K562 (cell line): ENCODE data around the gene PDZK1IP1. TPM values are rescaled to one million over a fixed set of nuclear protein-coding genes. Genes with fewer than 3 reads are reported as not detected.

Experiments
- CCNT2 ChIP-seq: IDR thresholded peaks from 2 replicates; pipeline ENCODE4 v1.6.1; 2011; ENCODE audit warnings: borderline replicate concordance, low read depth, mild to moderate bottlenecking, moderate library complexity, mixed read lengths, low read length; ENCODE audit not compliant: insufficient read length; ENCODE audit errors: extremely low read depth
- CREB1 ChIP-seq, 2 experiments: sonication (generic) in 1 of 2; formaldehyde crosslinking in 1 of 2; IDR thresholded peaks; 2 replicates each; pipeline versions ENCODE4 v1.6.1 to v1.8.0; 2012 to 2022; ENCODE audit warnings: inconsistent platforms in 1 of 2, mild to moderate bottlenecking in 1 of 2, missing genetic modification reagents in 1 of 2, moderate library complexity in 1 of 2
- CXXC5 ChIP-seq: fragments of 250-450 bp; sonication (Bioruptor Pico); IDR thresholded peaks from 2 replicates; pipeline ENCODE4 v1.8.0; 2022; ENCODE audit warnings: inconsistent platforms, mild to moderate bottlenecking, moderate library complexity
- DPF2 ChIP-seq: fragments of 450-650 bp; IDR thresholded peaks from 2 replicates; pipeline ENCODE4 v1.6.1; 2016
- FOXJ3 ChIP-seq: sonication (generic); formaldehyde crosslinking; IDR thresholded peaks from 2 replicates; pipeline ENCODE4 v1.4.0; 2020; ENCODE audit warnings: mild to moderate bottlenecking, missing genetic modification reagents
- FOXM1 ChIP-seq, 2 experiments: fragments of 450-650 bp in 1 of 2; sonication (generic) in 1 of 2; formaldehyde crosslinking in 1 of 2; IDR thresholded peaks; 2 replicates each; pipeline versions ENCODE4 v1.6.1 to v1.9.0; 2017 to 2022; ENCODE audit warnings: low read depth in 2 of 2, mild to moderate bottlenecking in 2 of 2, missing genetic modification reagents in 1 of 2, moderate library complexity in 1 of 2
- KAT7 ChIP-seq: sonication (generic); formaldehyde crosslinking; IDR thresholded peaks from 2 replicates; pipeline ENCODE4 v1.8.0; 2022; ENCODE audit warnings: missing genetic modification reagents, mild to moderate bottlenecking, borderline replicate concordance
- LARP7 ChIP-seq: fragments of 450-650 bp; IDR thresholded peaks from 2 replicates; pipeline ENCODE4 v1.6.1; 2016
- LCOR ChIP-seq: sonication (generic); formaldehyde crosslinking; IDR thresholded peaks from 2 replicates; pipeline ENCODE4 v1.8.0; 2022; ENCODE audit warnings: mild to moderate bottlenecking, missing genetic modification reagents
- LEF1 ChIP-seq: fragments of 450-650 bp; IDR thresholded peaks from 2 replicates; pipeline ENCODE4 v1.6.1; 2016; ENCODE audit warnings: mild to moderate bottlenecking
- NFRKB ChIP-seq: fragments of 450-650 bp; IDR thresholded peaks from 2 replicates; pipeline ENCODE4 v1.6.1; 2016; ENCODE audit warnings: low read depth
- NR4A1 ChIP-seq, 2 experiments: fragments of 250-450 bp in 1 of 2; fragments of 450-650 bp in 1 of 2; sonication (Bioruptor Pico) in 1 of 2; IDR thresholded peaks; 2 replicates each; pipeline versions ENCODE4 v1.4.0 to v1.6.1; 2016 to 2020; ENCODE audit warnings: mild to moderate bottlenecking in 2 of 2, missing compliant biosample characterization in 1 of 2, missing genetic modification characterization in 1 of 2, moderate library complexity in 1 of 2
- PHF21A ChIP-seq: fragments of 450-650 bp; IDR thresholded peaks from 2 replicates; pipeline ENCODE4 v1.6.1; 2017; ENCODE audit warnings: low read depth, borderline replicate concordance
- PURB ChIP-seq: sonication (generic); formaldehyde crosslinking; IDR thresholded peaks from 2 replicates; pipeline ENCODE4 v1.9.0; 2021; ENCODE audit warnings: low read depth, mild to moderate bottlenecking, missing genetic modification reagents
- PYGO2 ChIP-seq: fragments of 450-650 bp; IDR thresholded peaks from 2 replicates; pipeline ENCODE4 v1.6.1; 2016; ENCODE audit warnings: mild to moderate bottlenecking, missing genetic modification characterization, moderate library complexity, missing compliant biosample characterization
- SAP30 ChIP-seq: fragments of 200-600 bp; sonication (generic); IDR thresholded peaks from 2 replicates; pipeline ENCODE4 v1.6.1; 2012; ENCODE audit warnings: borderline replicate concordance, low read depth, mild to moderate bottlenecking, moderate library complexity, low read length, control low read depth, inconsistent platforms; ENCODE audit not compliant: insufficient read depth, poor library complexity, severe bottlenecking
- SMAD4 ChIP-seq: fragments of 250-450 bp; sonication (Bioruptor Pico); conservative IDR thresholded peaks from 2 replicates; pipeline ENCODE4 v1.8.0; 2021; ENCODE audit warnings: inconsistent platforms, mild to moderate bottlenecking, moderate library complexity
- XRCC5 ChIP-seq: fragments of 200-400 bp; formaldehyde crosslinking; IDR thresholded peaks from 2 replicates; pipeline ENCODE4 v1.6.1; 2017; ENCODE audit warnings: low read depth, mild to moderate bottlenecking, low read length
- ZC3H4 ChIP-seq: sonication (generic); formaldehyde crosslinking; IDR thresholded peaks from 2 replicates; pipeline ENCODE4 v1.9.0; 2021; ENCODE audit warnings: missing genetic modification reagents, borderline replicate concordance
- polyA plus RNA-seq, 8 experiments: library from polyadenylated mRNA; depleted of rRNA in 4 of 8; stranded (reverse) in 5 of 8; unstranded in 3 of 8; fragments of >200 nt; fragmentation: Nextera tagmentation in 2 of 8; fragmentation: Illumina TruSeq in 1 of 8; extraction: Ambion mirVana in 2 of 8; extraction: Trizol in 1 of 8; gene quantifications; 2 replicates each; pipeline versions ENCODE4 v1.2.1 to v1.2.3, GENCODE V29; 2011 to 2014; ENCODE audit warnings: inconsistent platforms in 1 of 8, missing spikeins in 1 of 8
- total RNA-seq, 7 experiments: library from RNA; depleted of rRNA in 6 of 7; stranded (reverse); fragments of >200 nt in 6 of 7; fragmentation: Illumina TruSeq in 2 of 7; extraction: Trizol in 2 of 7; gene quantifications; 2 replicates each; pipeline versions ENCODE4 v1.2.1 to v1.2.3, GENCODE V29; 2011 to 2021; ENCODE audit warnings: low replicate concordance in 1 of 7
- TF ChIP-seq, protein P1 (sequence below), 2 experiments: fragments of 450-650 bp; conservative IDR thresholded peaks; 2 replicates each; pipeline ENCODE4 v1.6.1; 2017; ENCODE audit warnings: mild to moderate bottlenecking in 2 of 2, moderate library complexity in 2 of 2
- TF ChIP-seq, protein P2 (sequence below): sonication (generic); formaldehyde crosslinking; IDR thresholded peaks from 2 replicates; pipeline ENCODE4 v1.8.0; 2022; ENCODE audit warnings: missing genetic modification reagents, mild to moderate bottlenecking, moderate library complexity, borderline replicate concordance

The PDZK1IP1 gene
- total and polyA plus RNA-seq, 9 of the 15 experiments (the other 6 are each of a cell fraction or from before 2014, with no cell fraction given): 0.17 to 0.68 (median 0.53) TPM; not detected in 2

DNA sequence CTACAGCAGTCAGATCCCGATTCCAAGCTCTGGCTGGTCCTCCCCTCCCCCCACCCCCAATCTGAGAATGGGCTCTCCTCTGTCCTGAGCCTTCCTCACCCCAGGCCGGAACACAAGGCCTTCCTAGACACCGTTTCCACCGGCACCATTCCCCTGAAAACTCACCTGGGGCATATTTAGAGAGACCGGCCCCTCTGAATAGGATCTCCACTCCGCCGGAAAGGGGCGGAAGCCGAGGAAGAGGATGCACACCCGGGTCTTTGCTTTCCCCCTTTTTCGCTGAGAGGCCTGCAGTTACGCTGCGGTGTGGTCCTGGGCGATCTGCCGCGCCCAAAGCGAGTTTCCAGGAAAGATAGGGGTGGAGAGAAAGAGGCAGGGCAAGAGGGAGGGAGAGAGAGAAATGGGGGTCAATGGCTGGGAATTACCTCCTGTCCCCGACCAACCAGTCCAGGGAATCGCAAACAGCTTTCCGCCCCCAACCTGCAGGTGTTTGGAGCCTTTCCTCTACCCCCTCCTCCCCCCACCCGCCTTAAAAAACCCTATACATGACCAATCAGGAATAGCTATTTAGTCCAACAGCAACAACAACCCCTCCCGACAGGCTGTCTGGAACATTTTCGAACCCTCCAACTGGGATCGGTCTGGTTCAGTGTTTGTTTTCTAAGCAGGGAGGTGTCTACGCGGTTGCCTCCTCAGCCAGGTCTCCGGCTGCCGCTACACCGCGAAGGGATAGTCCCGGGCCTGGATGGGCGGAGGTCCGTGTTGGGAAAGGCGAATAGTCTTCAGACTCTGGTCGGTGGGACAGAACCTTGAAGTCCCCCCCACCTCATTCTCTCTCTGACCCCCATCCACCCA, 39.4 kb upstream of the PDZK1IP1 start (continued):
- TF ChIP-seq NR4A1 (CRISPR knock-in tag; IDR thresholded peaks at IDR 0.05) (no peak), NR4A1 (tag; IDR thresholded peaks at IDR 0.05) (0 out of 2 replicates have a peak, but pooled peaks have one; percentile 22), CCNT2 (peak; percentile 40), SAP30 (peak; percentile 46), CXXC5 (CRISPR knock-in tag) (peak; percentile 63), PHF21A (0 out of 2 replicates have a peak, but pooled peaks have one; percentile 12), DPF2 (peak; percentile 44; the same call in 1 of the 2 replicates), LARP7 (0 out of 2 replicates have a peak, but pooled peaks have one; percentile 15), FOXM1 (IDR thresholded peaks at IDR 0.05; ENCODE audit: low read depth) (0 out of 2 replicates have a peak, but pooled peaks have one; percentile 3), FOXM1 (CRISPR knock-in tag; IDR thresholded peaks at IDR 0.05; ENCODE audit: low read depth) (no peak), PURB (CRISPR knock-in tag) (no peak), SMAD4 (CRISPR knock-in tag) (peak; percentile 66), LEF1 (peak; percentile 46; the same call in 1 of the 2 replicates), NFRKB (peak; percentile 63; the same call in 1 of the 2 replicates), PYGO2 (tag) (0 out of 2 replicates have a peak, but pooled peaks have one; percentile 6), KAT7 (peak; percentile 87; the same call in 1 of the 2 replicates), FOXJ3 (CRISPR knock-in tag) (no peak), ZC3H4 (no peak; the same call in 1 of the 2 replicates), XRCC5 (0 out of 2 replicates have a peak, but pooled peaks have one; percentile 57), CREB1 (IDR thresholded peaks at IDR 0.05) (no peak), CREB1 (CRISPR knock-in tag; IDR thresholded peaks at IDR 0.05) (0 out of 2 replicates have a peak, but pooled peaks have one; percentile 23), LCOR (CRISPR knock-in tag) (peak; percentile 59; the same call in 1 of the 2 replicates)
- TF ChIP-seq, protein P1, sequence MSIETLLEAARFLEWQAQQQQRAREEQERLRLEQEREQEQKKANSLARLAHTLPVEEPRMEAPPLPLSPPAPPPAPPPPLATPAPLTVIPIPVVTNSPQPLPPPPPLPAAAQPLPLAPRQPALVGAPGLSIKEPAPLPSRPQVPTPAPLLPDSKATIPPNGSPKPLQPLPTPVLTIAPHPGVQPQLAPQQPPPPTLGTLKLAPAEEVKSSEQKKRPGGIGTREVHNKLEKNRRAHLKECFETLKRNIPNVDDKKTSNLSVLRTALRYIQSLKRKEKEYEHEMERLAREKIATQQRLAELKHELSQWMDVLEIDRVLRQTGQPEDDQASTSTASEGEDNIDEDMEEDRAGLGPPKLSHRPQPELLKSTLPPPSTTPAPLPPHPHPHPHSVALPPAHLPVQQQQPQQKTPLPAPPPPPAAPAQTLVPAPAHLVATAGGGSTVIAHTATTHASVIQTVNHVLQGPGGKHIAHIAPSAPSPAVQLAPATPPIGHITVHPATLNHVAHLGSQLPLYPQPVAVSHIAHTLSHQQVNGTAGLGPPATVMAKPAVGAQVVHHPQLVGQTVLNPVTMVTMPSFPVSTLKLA (conservative IDR thresholded peaks at IDR 0.05): peak in 1 of 2 experiments; percentile 64; a peak in 3 of 4 replicates
- TF ChIP-seq, protein P2, sequence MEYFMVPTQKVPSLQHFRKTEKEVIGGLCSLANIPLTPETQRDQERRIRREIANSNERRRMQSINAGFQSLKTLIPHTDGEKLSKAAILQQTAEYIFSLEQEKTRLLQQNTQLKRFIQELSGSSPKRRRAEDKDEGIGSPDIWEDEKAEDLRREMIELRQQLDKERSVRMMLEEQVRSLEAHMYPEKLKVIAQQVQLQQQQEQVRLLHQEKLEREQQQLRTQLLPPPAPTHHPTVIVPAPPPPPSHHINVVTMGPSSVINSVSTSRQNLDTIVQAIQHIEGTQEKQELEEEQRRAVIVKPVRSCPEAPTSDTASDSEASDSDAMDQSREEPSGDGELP (CRISPR knock-in tag): peak; percentile 45; the same call in 1 of the 2 replicates
